Effector memory CD8-positive, alpha-beta T cell (primary cell): ENCODE measurements around the gene TMEM258.
A peak's percentile ranks its signal among the peaks of the same experiment; 100 is the strongest.

Experiments
- ATAC-seq: fragments of 150-1000 bp; cut with Tn5 transposase; replicated peaks from 2 replicates; pipeline ENCODE4 v1.10.0; 2021; ENCODE audit warnings: mild to moderate bottlenecking, moderate library complexity
- DNase-seq, 3 experiments: peaks; one replicate each; pipeline ENCODE4 v3.0.0; 2021
- H3K27ac Mint-ChIP-seq, 2 donors: one replicate each; pipeline ENCODE4 v1.8.0; 2022; ENCODE audit warnings: mild to moderate bottlenecking in 2 of 2, mixed read lengths in 2 of 2, moderate library complexity in 2 of 2
- H3K27me3 Mint-ChIP-seq, 2 donors: one replicate each; pipeline ENCODE4 v1.8.0; 2022; ENCODE audit warnings: mixed read lengths in 2 of 2
- H3K36me3 Mint-ChIP-seq: one replicate; pipeline ENCODE4 v1.8.0; 2022; ENCODE audit warnings: mild to moderate bottlenecking, moderate library complexity, mixed read lengths; ENCODE audit not compliant: insufficient read depth
- H3K4me1 Mint-ChIP-seq, 2 donors: one replicate each; pipeline ENCODE4 v1.8.0; 2022; ENCODE audit warnings: low read depth in 2 of 2, mixed read lengths in 2 of 2
- H3K4me3 Mint-ChIP-seq, 2 donors: one replicate each; pipeline ENCODE4 v1.8.0; 2022; ENCODE audit warnings: mild to moderate bottlenecking in 2 of 2, mixed read lengths in 2 of 2, moderate library complexity in 2 of 2
- H3K9me3 Mint-ChIP-seq, 2 donors: one replicate each; pipeline ENCODE4 v1.8.0; 2022; ENCODE audit warnings: mixed read lengths in 2 of 2

TMEM258 gene

GRCh38 chr11:61751384-61751783 lies 41.0 kb downstream of the TMEM258 start:
- Mint-ChIP-seq H3K36me3 (no peaks in the 10 kb centered on the region), H3K4me1 (peaks cover 17 to 25% of the 10 kb centered on the region in 2 donors), H3K4me3 (peak overlapping the region; percentile 0 to 21), H3K9me3 (no peaks in the 10 kb centered on the region), H3K27ac (no peak overlapping the region), H3K27me3 (peaks cover 28 to 42% of the 10 kb centered on the region in 2 donors)
- no peak for DNase-seq
- ATAC-seq, result no peak

GRCh38 chr11:61750631-61751273 lies 41.6 kb downstream of the TMEM258 start:
- H3K36me3 Mint-ChIP-seq, result no peaks in the 10 kb centered on the region
- H3K27me3 Mint-ChIP-seq, result peaks cover 28 to 42% of the 10 kb centered on the region in 2 donors
- peaks cover 14 to 19% of the 10 kb centered on the region in 2 donors for H3K4me1 Mint-ChIP-seq
- no peak for ATAC-seq
- no peak overlapping the region for H3K27ac Mint-ChIP-seq
- DNase-seq, result no peak
- H3K4me3 Mint-ChIP-seq, result peak overlapping the region; percentile 0 to 21
- no peaks in the 10 kb centered on the region for H3K9me3 Mint-ChIP-seq

GRCh38 chr11:61749591-61750217 lies 42.7 kb downstream of the TMEM258 start:
- no peak for ATAC-seq
- Mint-ChIP-seq H3K4me3 (no peak overlapping the region), H3K9me3 (no peaks in the 10 kb centered on the region), H3K4me1 (peaks cover 13 to 17% of the 10 kb centered on the region in 2 donors), H3K36me3 (no peaks in the 10 kb centered on the region), H3K27me3 (peaks cover 28 to 42% of the 10 kb centered on the region in 2 donors), H3K27ac (no peak overlapping the region)
- DNase-seq, result no peak

GRCh38 chr11:61747967-61748285 lies 44.5 kb downstream of the TMEM258 start:
- DNase-seq, result no peak
- Mint-ChIP-seq H3K4me3 (no peak overlapping the region), H3K4me1 (peaks cover 1 to 4% of the 10 kb centered on the region in 2 donors)

GRCh38 chr11:61747192-61747966 lies 45.0 kb downstream of the TMEM258 start:
- Mint-ChIP-seq H3K9me3 (no peaks in the 10 kb centered on the region), H3K27ac (no peak overlapping the region), H3K36me3 (no peaks in the 10 kb centered on the region), H3K27me3 (peaks cover 15 to 25% of the 10 kb centered on the region in 2 donors), H3K4me3 (no peak overlapping the region), H3K4me1 (peaks cover 0 to 3% of the 10 kb centered on the region in 2 donors)
- DNase-seq (peak; percentile 30 to 42 (median 35)), ATAC-seq (peak; percentile 26)

More at GRCh38 chr11:61747967-61748285, 44.5 kb downstream of the TMEM258 start:
- no peak for ATAC-seq
- Mint-ChIP-seq H3K36me3 (no peaks in the 10 kb centered on the region), H3K27me3 (peaks cover 16 to 28% of the 10 kb centered on the region in 2 donors), H3K9me3 (no peaks in the 10 kb centered on the region), H3K27ac (no peak overlapping the region)

GRCh38 chr11:61746442-61747191 lies 45.8 kb downstream of the TMEM258 start:
- no peak for ATAC-seq
- H3K27ac Mint-ChIP-seq, result no peak overlapping the region
- no peaks in the 10 kb centered on the region for H3K9me3 Mint-ChIP-seq
- H3K4me3 Mint-ChIP-seq, result no peak overlapping the region
- peaks cover 0 to 3% of the 10 kb centered on the region in 2 donors for H3K4me1 Mint-ChIP-seq
- H3K36me3 Mint-ChIP-seq, result no peaks in the 10 kb centered on the region
- peaks cover 15 to 25% of the 10 kb centered on the region in 2 donors for H3K27me3 Mint-ChIP-seq
- no peak for DNase-seq

GRCh38 chr11:61745781-61746441 lies 46.5 kb downstream of the TMEM258 start:
- no peak for ATAC-seq
- H3K4me1 Mint-ChIP-seq, result peaks cover 0 to under 1% of the 10 kb centered on the region in 2 donors
- DNase-seq, result no peak

GRCh38 chr11:61744609-61745156 lies 47.7 kb downstream of the TMEM258 start:
- H3K27ac Mint-ChIP-seq, result no peak overlapping the region
- H3K4me3 Mint-ChIP-seq, result no peak overlapping the region
- ATAC-seq (no peak), DNase-seq (no peak)
- no peaks in the 10 kb centered on the region for H3K4me1 Mint-ChIP-seq
- no peaks in the 10 kb centered on the region for H3K36me3 Mint-ChIP-seq
- no peaks in the 10 kb centered on the region for H3K9me3 Mint-ChIP-seq
- H3K27me3 Mint-ChIP-seq, result peaks cover 6 to 12% of the 10 kb centered on the region in 2 donors

More at GRCh38 chr11:61745781-61746441, 46.5 kb downstream of the TMEM258 start:
- Mint-ChIP-seq H3K27me3 (peaks cover 10 to 17% of the 10 kb centered on the region in 2 donors), H3K4me3 (no peak overlapping the region), H3K27ac (no peak overlapping the region), H3K36me3 (no peaks in the 10 kb centered on the region), H3K9me3 (no peaks in the 10 kb centered on the region)

GRCh38 chr11:61744181-61744580 lies 48.2 kb downstream of the TMEM258 start:
- H3K36me3 Mint-ChIP-seq, result no peaks in the 10 kb centered on the region
- no peak overlapping the region for H3K4me3 Mint-ChIP-seq
- peaks cover 2 to 7% of the 10 kb centered on the region in 2 donors for H3K27me3 Mint-ChIP-seq
- no peaks in the 10 kb centered on the region for H3K9me3 Mint-ChIP-seq
- DNase-seq, result no peak
- H3K27ac Mint-ChIP-seq, result no peak overlapping the region
- ATAC-seq, result no peak
- no peaks in the 10 kb centered on the region for H3K4me1 Mint-ChIP-seq

- no peak overlapping the region for H3K4me3 Mint-ChIP-seq
- H3K36me3 Mint-ChIP-seq, result no peaks in the 10 kb centered on the region
- H3K27me3 Mint-ChIP-seq, result peaks cover 0 to under 1% of the 10 kb centered on the region in 2 donors
- no peak overlapping the region for H3K27ac Mint-ChIP-seq
- no peak for ATAC-seq
- H3K4me1 Mint-ChIP-seq, result no peaks in the 10 kb centered on the region
- no peak for DNase-seq
- H3K9me3 Mint-ChIP-seq, result no peaks in the 10 kb centered on the region
Observed at GRCh38 chr11:61743486-61744095, 48.8 kb downstream of the TMEM258 start.

- H3K27me3 Mint-ChIP-seq, result peaks cover 0 to 8% of the 10 kb centered on the region in 2 donors
- H3K4me1 Mint-ChIP-seq, result no peaks in the 10 kb centered on the region
- ATAC-seq, result no peak
- no peak overlapping the region for H3K27ac Mint-ChIP-seq
- H3K36me3 Mint-ChIP-seq, result no peaks in the 10 kb centered on the region
- H3K4me3 Mint-ChIP-seq, result no peak overlapping the region
- DNase-seq, result no peak
- H3K9me3 Mint-ChIP-seq, result no peaks in the 10 kb centered on the region
Observed at GRCh38 chr11:61742391-61742790, 50.0 kb downstream of the TMEM258 start.

- no peaks in the 10 kb centered on the region for H3K36me3 Mint-ChIP-seq
- DNase-seq, result no peak
- H3K4me3 Mint-ChIP-seq, result no peak overlapping the region
- no peak for ATAC-seq
- H3K4me1 Mint-ChIP-seq, result no peaks in the 10 kb centered on the region
- H3K9me3 Mint-ChIP-seq, result no peaks in the 10 kb centered on the region
- peaks cover 0 to 8% of the 10 kb centered on the region in 2 donors for H3K27me3 Mint-ChIP-seq
- no peak overlapping the region for H3K27ac Mint-ChIP-seq
Observed at GRCh38 chr11:61739966-61740365, 52.4 kb downstream of the TMEM258 start.
